ENCODE measurements around the gene EFNB2. TPM values are rescaled to one million over a fixed set of nuclear protein-coding genes. Genes with fewer than 3 reads are reported as not detected.

The EFNB2 gene
- total RNA-seq, 4 donors from 2014 or later, result 46.8 to 84.2 (median 77.6) TPM

- Histone ChIP-seq H3K4me3 (no peak overlapping the region), H3K27ac (peak overlapping the region; percentile 43 to 59 (median 52)), H3K27me3 (no peaks in the 10 kb centered on the region), H3K4me1 (peaks cover 0 to 31% (median 3%) of the 10 kb centered on the region in 4 donors), H3K9me3 (no peaks in the 10 kb centered on the region), H3K36me3 (peaks cover 0 to 13% (median 6%) of the 10 kb centered on the region in 4 donors)
- in situ Hi-C loops (cut with MboI; ENCODE audit: low pct_ligation_motif_present in 1 of 4, low pct_unique_long_range_greater_than_20kb in 1 of 4, low sequenced_read_pairs in 3 of 4) (no loop called here), intact Hi-C loops (cut with DNase I; ENCODE audit: low total_unique reads) (no loop called here)
- DNase-seq, result no peak
- WGBS, 2 donors (ENCODE audit: low coverage in 1 of 2), result 94% methylated on average over 2 of the region's 2 CpGs; no CpG with 5 or more reads in 1 of the 2 donors
- TF ChIP-seq CTCF (IDR thresholded peaks at IDR 0.05) (no peak), POLR2AphosphoS5 (IDR thresholded peaks at IDR 0.05) (no peak), POLR2A (IDR thresholded peaks at IDR 0.05) (no peak), EP300 (IDR thresholded peaks at IDR 0.05; ENCODE audit: low read depth) (no peak)
Measured at GRCh38 chr13:106488686-106489085, 46.8 kb downstream of the EFNB2 start.

GRCh38 chr13:106488076-106488475 lies 47.4 kb downstream of the EFNB2 start:
- Histone ChIP-seq H3K36me3 (peaks cover 0 to 13% (median 5%) of the 10 kb centered on the region in 4 donors), H3K4me1 (peaks cover 0 to 31% (median 3%) of the 10 kb centered on the region in 4 donors), H3K27me3 (no peaks in the 10 kb centered on the region), H3K27ac (peak overlapping the region; percentile 43 to 59 (median 52)), H3K4me3 (no peak overlapping the region), H3K9me3 (no peaks in the 10 kb centered on the region)
- no peak for TF ChIP-seq CTCF (IDR thresholded peaks at IDR 0.05)
- peak in 1 of 3 donors; percentile 11 for TF ChIP-seq POLR2AphosphoS5 (IDR thresholded peaks at IDR 0.05)
- no peak for TF ChIP-seq POLR2A (IDR thresholded peaks at IDR 0.05)
- DNase-seq, result peak; percentile 51
- WGBS, 2 donors (ENCODE audit: low coverage in 1 of 2), result 46 to 53% methylated on average over 8 of the region's 8 CpGs
- intact Hi-C loops (cut with DNase I; ENCODE audit: low total_unique reads) (no loop called here), in situ Hi-C loops (cut with MboI; ENCODE audit: low pct_ligation_motif_present in 1 of 4, low pct_unique_long_range_greater_than_20kb in 1 of 4, low sequenced_read_pairs in 3 of 4) (no loop called here)

- TF ChIP-seq POLR2A (IDR thresholded peaks at IDR 0.05), result no peak
- TF ChIP-seq CTCF (IDR thresholded peaks at IDR 0.05), result no peak
- TF ChIP-seq EP300 (IDR thresholded peaks at IDR 0.05; ENCODE audit: low read depth), result no peak
- no peak for TF ChIP-seq POLR2AphosphoS5 (IDR thresholded peaks at IDR 0.05)
- in situ Hi-C loops (cut with MboI; ENCODE audit: low pct_ligation_motif_present in 1 of 4, low pct_unique_long_range_greater_than_20kb in 1 of 4, low sequenced_read_pairs in 3 of 4), result no loop called here
- 83 to 88% methylated on average over 1 to 6 of the region's 6 CpGs for WGBS, 2 donors (ENCODE audit: low coverage in 1 of 2)
- H3K9me3 ChIP-seq, result no peaks in the 10 kb centered on the region
- no peak for DNase-seq
- no peaks in the 10 kb centered on the region for H3K27me3 ChIP-seq
- H3K36me3 ChIP-seq, result peaks cover 0 to 4% (median under 1%) of the 10 kb centered on the region in 4 donors
- intact Hi-C loops (cut with DNase I; ENCODE audit: low total_unique reads), result no loop called here
- H3K4me1 ChIP-seq, result peaks cover 0 to 30% (median 3%) of the 10 kb centered on the region in 4 donors
- H3K27ac ChIP-seq, result no peak overlapping the region
- no peak overlapping the region for H3K4me3 ChIP-seq
Measured at GRCh38 chr13:106487129-106487528, 48.3 kb downstream of the EFNB2 start.

- H3K4me3 ChIP-seq, result no peak overlapping the region
- H3K27ac ChIP-seq, result peak overlapping the region in 2 of 4 donors; percentile 78
- intact Hi-C loops (cut with DNase I; ENCODE audit: low total_unique reads) (no loop called here), in situ Hi-C loops (cut with MboI; ENCODE audit: low pct_ligation_motif_present in 1 of 4, low pct_unique_long_range_greater_than_20kb in 1 of 4, low sequenced_read_pairs in 3 of 4) (no loop called here)
- no peak for TF ChIP-seq EP300 (IDR thresholded peaks at IDR 0.05; ENCODE audit: low read depth)
- no peak for TF ChIP-seq POLR2A (IDR thresholded peaks at IDR 0.05)
- TF ChIP-seq POLR2AphosphoS5 (IDR thresholded peaks at IDR 0.05), result no peak
- no peak for TF ChIP-seq CTCF (IDR thresholded peaks at IDR 0.05)
- no peaks in the 10 kb centered on the region for H3K27me3 ChIP-seq
- 62 to 71% methylated on average over 2 of the region's 2 CpGs for WGBS, 2 donors (ENCODE audit: low coverage in 1 of 2)
- no peaks in the 10 kb centered on the region for H3K36me3 ChIP-seq
- H3K9me3 ChIP-seq, result no peaks in the 10 kb centered on the region
- H3K4me1 ChIP-seq, result peaks cover 0 to 24% (median 3%) of the 10 kb centered on the region in 4 donors
- DNase-seq, result no peak
Measured at GRCh38 chr13:106486287-106486686, 49.2 kb downstream of the EFNB2 start.
